H4 (cell line): ENCODE measurements around the gene FAM185A. TPM values are rescaled to one million over a fixed set of nuclear protein-coding genes. Genes with fewer than 3 reads are reported as not detected.
"Not testable (repeated sequence)": the region's sequence is repeated elsewhere in the genome, so short reads cannot be mapped to it uniquely, and the experiment has no call there.

Experiments used
- DNase-seq: peaks from one replicate; pipeline ENCODE4 v3.0.0-alpha.2; 2015; ENCODE audit warnings: low spot score
- total RNA-seq: library from RNA; depleted of rRNA; stranded (reverse); fragments of >200 nt; shearing (Covaris generic); gene quantifications from 2 replicates; pipeline ENCODE4 v1.2.3, GENCODE V29; 2014; rRNA removed

Gene FAM185A
- total RNA-seq, 1 experiment from 2014 or later: 7.3 TPM

DNA sequence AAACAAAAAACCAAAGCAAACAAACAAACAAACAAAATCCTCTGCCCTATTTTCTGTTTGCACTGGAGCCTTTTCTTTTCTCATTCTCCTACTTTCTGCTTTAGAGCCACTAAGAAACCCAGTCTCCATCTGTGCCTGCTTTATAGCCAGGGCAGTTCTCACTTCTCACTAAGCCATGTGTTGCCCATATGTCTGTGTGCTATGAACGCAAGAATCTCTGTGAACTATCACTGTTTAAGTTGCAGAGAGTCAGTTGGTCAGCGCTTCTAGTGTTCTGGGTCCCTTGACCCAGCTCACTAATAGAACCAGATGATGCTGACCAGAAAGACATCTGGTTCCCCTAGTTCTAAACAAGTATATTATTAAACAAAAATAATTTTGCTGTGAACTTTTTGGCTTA is 81.4 kb downstream of the FAM185A start:
- DNase-seq: no peak

DNA sequence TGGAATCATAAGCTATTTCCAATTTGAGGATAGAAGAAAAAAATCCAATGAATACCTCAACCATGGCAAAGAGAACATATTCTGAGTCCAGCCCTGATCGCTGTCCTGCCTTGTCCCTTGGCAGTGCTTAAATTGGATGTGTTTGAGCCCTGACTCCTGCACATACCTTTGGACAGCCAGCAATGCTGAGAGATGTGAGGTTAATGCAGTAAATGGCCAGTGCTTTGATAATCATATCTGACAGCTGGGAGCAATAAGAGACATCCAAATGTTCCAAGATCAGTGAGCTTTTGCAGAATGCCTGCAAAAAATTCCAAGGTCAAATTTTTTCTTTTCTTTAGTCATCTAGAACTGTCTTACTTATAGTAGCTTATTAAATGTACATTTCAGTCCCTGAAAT is 83.9 kb downstream of the FAM185A start:
- DNase-seq: no peak

DNA sequence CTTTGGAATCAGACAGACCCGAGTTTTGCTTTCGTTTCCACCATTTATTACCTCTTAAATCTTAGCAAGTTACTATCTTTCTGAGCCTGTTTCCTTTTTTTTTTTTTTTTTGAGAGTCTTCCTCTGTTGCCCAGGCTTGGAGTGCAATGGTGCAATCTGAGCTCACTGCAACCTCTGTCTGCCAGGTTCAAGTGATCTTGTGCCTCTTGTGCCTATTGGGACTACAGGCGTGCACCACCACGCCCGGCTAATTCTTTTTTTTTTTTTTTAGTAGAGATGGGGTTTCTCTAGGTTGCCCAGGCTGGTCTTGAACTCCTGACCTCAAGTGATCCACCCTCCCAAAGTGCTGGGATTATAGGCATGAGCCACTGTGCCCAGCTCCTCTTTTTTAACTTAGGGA is 84.5 kb downstream of the FAM185A start:
- no peak for DNase-seq

DNA sequence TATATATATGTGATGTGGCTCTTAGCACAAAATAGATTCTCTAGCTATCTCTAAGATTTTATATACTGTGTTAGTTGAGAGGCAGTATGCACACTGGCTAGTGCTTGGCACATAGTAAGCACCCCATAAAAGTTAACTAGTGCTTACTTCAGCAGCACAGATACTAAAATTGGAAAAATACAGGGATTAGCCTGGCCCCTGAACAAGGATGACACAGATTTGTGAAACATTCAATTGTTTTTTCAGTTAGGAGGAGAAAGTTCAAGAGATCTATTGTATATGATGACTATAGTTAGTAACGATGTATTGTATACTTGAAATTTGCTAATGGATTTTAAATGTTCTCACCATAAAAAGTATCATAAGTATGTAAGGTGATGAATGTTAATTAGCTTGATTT is 85.7 kb downstream of the FAM185A start:
- no peak for DNase-seq

DNA sequence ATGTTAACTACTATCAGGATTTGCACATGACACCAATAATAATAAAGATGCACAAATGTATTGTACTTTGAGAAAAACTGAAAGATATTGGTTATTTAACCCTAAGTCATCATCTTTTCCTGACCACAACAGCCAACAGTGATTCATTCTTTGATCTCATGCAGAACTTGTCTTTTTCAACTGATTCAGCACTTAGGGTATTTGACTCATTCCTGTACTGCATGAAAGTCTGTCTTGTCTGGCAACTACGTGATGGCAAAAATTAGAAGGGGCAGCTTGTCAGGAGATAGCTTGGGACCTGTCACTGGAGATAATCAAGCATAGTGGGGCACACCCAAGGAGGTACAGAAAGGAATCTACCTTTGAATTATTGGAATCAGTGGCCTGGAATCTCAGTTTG is 86.2 kb downstream of the FAM185A start:
- peak; percentile 54 for DNase-seq

DNA sequence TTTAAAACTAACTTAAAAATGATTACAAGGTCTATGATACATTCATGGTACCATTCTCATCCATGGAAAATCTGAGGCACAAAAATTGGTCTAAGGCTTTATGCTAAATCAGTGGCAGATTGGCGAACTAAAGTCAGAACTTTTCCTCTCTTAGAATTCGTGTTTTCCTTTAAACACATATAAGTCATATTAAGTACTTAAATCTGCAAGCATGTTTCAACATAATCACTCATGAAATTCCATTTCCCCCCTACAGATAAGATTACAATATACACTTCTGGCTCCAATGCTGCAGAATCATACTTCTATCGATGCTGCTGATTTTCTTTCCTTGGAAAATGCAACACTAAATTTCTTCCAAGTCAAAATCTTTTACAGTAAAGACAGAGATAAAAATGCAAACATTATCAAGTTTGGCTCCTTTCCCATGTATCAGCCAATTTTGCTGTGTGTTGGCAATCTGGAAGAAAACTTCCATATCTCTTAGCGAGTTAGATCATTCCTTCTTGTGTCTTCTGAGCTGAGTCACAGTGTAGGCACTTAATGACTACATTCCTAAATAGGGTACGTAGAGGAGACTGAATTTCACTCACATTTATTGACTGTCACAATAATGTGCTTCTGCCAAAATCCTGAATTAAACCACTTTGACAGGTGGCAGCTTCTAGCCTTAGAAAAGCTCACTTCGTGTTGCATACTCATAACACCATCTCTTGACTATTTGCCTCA is 87.6 kb downstream of the FAM185A start:
- DNase-seq: peak; percentile 68

DNA sequence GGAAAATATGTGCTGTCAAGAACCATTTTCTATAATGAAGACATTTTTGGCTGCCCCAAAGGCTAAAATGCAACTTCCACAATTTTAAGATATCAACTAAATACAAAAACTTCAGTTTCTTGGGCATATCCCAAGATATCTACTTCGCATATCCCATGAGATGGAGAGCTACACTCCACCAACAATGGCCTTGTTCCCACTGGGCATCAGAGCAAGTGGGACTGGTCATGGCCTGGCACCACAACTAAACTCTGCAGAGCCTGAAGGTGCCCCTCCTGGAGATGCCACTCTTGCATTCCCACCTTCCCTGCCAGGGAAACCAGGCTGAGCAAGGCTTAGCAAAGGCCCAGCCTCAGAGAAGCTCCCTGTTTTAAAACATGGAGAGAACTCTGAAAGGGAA is 88.2 kb downstream of the FAM185A start:
- DNase-seq: no peak

DNA sequence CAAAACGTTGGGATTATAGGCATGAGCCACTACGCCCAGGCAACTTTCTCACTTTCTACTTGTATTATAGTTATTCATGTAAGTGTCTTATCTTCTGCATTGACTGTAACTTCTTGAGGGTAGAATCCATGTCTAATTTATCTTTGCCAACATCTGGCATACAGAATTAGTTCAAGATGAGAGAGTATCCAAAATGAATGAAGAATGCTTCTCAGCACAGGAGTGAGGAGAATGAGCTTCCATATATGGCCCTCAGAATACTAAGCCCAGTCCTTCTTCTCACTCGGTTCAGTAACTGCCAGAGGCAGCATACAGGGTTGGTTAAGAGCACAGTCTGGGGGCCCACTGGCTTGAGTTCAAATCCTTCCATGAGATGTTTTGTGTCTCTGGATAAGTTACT is 89.0 kb downstream of the FAM185A start:
- DNase-seq: no peak

DNA sequence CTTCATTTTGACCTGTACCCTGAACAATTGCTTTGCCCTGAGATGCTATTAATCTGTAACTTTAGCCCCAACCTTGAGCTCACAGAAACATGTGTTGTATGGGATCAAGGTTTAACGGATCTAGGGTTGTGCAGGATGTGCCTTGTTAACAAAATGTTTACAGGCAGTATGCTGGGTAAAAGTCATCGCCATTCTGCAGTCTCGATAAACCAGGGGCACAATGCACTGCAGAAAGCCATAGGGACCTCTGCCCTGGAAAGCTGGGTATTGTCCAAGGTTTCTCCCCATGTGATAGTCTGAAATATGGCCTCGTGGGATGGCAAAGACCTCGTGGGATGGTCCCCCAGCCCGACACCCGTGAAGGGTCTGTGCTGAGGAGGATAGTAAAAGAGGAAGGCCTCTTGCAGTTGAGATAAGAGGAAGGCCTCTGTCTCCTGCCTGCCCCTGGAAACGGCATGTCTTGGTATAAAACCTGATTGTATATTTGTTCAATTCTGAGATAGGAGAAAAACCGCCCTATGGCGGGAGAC is 89.8 kb downstream of the FAM185A start:
- DNase-seq: not testable (repeated sequence)

DNA sequence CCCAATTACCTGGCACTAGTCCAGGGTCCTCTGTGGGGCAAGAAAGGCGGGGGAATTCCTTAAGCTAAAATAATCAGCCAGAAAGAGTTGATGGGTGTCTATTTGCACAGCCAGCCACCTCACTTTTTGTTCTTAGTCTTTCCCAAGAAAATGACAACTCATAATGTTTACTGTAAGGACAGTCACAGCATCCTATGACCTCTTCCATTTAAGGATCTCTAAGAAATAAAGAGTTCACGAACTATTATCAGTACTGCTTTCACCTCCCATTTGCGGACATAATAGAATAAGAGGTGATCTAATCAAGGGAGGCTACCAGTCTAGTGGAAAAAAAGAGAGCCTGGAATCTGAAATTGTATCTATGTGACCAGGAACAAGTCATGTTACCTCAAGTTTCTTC is 91.6 kb downstream of the FAM185A start:
- DNase-seq: no peak

DNA sequence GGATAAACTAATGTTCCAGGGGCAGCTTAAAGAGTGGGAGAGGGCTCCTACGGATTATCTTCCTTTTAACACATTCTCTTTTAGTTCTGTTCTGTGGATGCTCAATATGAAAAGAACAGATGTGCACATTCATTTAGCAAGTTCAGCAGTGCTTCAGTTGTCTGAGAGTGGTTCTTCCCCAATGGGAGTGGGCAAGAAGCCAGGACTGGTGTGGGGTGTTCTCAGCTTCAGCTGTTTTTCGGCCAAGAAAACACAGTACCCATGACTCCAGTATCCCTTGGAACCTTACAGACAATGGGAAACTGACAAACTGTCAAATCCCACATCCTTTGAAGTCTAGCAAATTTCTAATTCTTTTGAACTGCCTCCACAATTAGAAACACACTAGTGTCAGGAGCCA is 92.5 kb downstream of the FAM185A start:
- DNase-seq: no peak

DNA sequence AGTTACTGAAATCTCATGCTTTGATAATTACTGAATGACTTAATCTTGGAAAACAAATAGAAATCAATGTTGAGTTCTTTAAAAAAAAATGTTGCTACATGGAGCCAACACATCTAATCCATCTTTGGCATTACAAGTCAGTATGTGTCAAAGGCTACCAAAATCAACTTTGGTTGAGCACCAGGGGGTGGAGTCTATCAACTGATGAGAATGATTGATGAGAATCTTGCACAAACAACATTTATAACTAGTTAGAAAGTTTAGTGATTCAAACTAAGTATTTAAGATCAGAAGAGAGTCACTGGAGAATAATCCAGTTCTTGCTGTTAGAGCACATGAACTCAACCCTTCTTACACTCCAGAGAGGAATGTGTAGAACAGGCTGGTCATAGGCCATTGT is 93.5 kb downstream of the FAM185A start:
- no peak for DNase-seq

DNA sequence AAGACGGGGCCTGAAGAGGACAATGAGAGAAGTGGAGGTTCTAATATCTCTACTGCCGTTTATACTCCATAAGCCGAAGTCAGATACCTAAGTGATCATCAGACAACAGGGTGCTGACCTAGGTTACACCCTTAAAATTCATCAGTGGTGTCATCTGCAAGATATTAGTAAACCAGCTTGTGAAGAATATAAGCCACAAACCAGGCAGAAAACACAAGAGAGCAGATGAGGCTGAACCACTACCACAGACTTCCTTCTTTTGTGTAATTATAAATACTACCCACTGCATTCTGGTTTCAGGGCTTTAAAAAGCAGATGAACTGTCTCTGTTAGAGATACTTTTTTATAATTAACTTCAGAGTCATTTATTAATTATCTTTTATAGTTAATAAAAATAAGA is 95.1 kb downstream of the FAM185A start:
- no peak for DNase-seq

DNA sequence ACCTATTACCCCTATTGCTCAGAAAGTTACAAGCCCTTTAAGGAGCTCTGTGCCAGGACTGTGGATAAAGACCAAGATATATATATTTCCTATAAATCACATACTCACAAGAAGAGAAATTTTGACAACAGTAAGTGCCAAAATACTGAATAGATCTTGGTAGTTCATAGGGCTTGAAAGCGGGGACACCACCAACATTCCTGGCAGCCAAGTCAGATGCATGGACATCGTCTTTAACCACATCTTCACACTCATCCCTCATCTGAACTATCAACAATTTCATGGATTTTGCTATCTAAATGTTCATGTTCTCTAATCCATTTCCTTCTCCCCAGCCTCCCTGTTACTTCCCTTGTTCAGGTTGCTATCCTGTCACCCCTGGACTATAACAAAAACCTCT is 96.5 kb downstream of the FAM185A start:
- no peak for DNase-seq

DNA sequence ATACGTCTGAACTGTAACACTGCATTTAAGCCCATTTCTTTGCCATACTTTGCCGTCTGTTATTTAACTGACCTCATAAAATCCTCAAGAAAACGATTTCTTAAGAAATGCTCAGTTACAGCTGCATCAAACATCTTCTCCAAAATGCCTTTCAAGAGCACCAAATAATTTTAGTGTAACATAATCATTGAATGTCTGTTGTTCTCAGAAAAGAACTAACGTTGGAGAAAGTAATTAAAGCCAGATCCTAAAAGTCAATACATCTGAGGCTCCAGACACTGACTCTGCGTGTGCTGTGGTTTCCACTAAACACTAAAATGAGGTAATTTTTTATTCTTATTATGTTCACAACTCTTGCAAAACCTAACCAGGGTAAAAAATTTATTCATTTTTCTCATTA is 100.3 kb downstream of the FAM185A start:
- DNase-seq: no peak

DNA sequence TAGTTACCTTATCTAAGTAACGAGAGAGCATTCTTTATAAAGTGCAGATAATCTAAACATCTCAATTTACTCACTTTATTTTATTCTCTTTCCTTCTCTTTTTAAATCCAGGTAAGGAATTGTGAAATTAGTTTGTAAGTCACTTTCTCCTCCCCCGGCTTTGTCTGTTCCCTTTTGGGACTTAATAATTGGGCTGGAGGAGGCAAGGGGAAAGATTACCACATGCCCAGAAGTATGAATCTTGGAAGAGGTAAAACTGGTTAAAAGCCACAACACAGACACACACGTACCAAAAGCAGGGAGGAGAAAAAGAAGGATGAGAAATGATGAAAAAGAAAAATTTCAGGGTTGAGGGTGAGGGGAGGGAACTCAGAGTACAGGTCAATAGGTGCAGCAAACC is 100.7 kb downstream of the FAM185A start:
- DNase-seq: no peak

DNA sequence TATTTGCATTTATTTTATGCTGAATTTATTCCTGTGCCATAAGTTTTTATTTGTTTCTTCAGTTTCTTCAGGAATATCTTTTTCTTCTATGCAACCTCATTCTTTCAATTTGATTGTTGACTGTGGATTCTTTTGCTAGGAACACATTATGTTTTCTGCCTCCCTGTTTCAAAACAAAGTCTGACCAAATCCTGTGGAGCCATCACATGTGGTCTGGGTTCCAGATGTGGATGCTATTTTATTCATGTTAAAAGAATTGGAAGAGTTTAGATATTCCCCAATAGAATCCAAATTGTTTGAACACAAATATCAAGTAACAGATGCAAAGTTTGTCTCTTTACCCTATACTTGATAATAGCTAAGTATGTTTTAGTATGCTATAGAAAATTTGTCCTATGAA is 107.2 kb downstream of the FAM185A start:
- no peak for DNase-seq

Other genes with a start within 250 kb of the FAM185A start
- gene RASA4B, start 231.2 kb upstream of the FAM185A start, total RNA-seq: 0.83 and 2.6 TPM in 2 replicates
- gene UPK3BL2, start 205.3 kb upstream of the FAM185A start, total RNA-seq: 0.15 TPM in 1 of 2 replicates, not detected in the other
- not detected in 2 replicates for gene SPDYE2, start 197.8 kb upstream of the FAM185A start, total RNA-seq
- gene POLR2J3, start 176.4 kb upstream of the FAM185A start, total RNA-seq: 4.9 and 11.9 TPM in 2 replicates
- 3.4 and 10.3 TPM in 2 replicates for gene RASA4, start 132.2 kb upstream of the FAM185A start, total RNA-seq
- 0.27 and 7.2 TPM in 2 replicates for gene UPK3BL1, start 106.2 kb upstream of the FAM185A start, total RNA-seq
- gene SPDYE2B, start 98.7 kb upstream of the FAM185A start, total RNA-seq: not detected in 2 replicates
- gene POLR2J2, start 77.3 kb upstream of the FAM185A start, total RNA-seq: 0.15 TPM in 1 of 2 replicates, not detected in the other
- gene LRRC17, start 164.0 kb downstream of the FAM185A start, total RNA-seq: 20.2 and 20.8 TPM in 2 replicates